SK-N-SH (cell line): ENCODE measurements around the gene ZFP90. TPM values are rescaled to one million over a fixed set of nuclear protein-coding genes. Genes with fewer than 3 reads are reported as not detected.

Source experiments
- CTCF ChIA-PET: fragments of 300-600, 350-600 bp; formaldehyde crosslinking; extraction: SDS; loops from one replicate; lab custom pipeline; 2021; lab: Yijun Ruan, JAX
- POLR2A ChIA-PET: fragments of 350-600 bp; sonication (Branson Sonifier 250); formaldehyde crosslinking; extraction: SDS; loops from one replicate; lab custom pipeline; 2020; ENCODE audit warnings: antibody characterized with exemption, inconsistent platforms; lab: Yijun Ruan, JAX
- DNase-seq: peaks from one replicate; pipeline ENCODE4 v3.0.0; 2012
- H2AFZ ChIP-seq: fragments of 200-600 bp; sonication (generic); 2 replicates; pipeline ENCODE4 v1.8.1; 2016; ENCODE audit warnings: antibody characterized with exemption, mild to moderate bottlenecking, low read depth
- H3F3A ChIP-seq: fragments of 200-600 bp; sonication (generic); replicated peaks from 2 replicates; pipeline ENCODE3; 2016; ENCODE audit warnings: antibody characterized with exemption, mild to moderate bottlenecking; ENCODE audit not compliant: insufficient read depth
- H3K27ac ChIP-seq, 2 experiments: fragments of 200-500 bp in 1 of 2; fragments of 200-600 bp in 1 of 2; sonication (Bioruptor generic) in 1 of 2; sonication (generic), shearing (Covaris generic) in 1 of 2; 2 replicates each; pipeline versions ENCODE4 v1.5.1 to v1.6.1; 2014 to 2016; ENCODE audit warnings: low read depth in 2 of 2, inconsistent platforms in 1 of 2, low read length in 1 of 2, mild to moderate bottlenecking in 1 of 2, mixed read lengths in 1 of 2
- H3K27me3 ChIP-seq: fragments of 200-600 bp; sonication (generic), shearing (Covaris generic); 2 replicates; pipeline ENCODE4 v1.6.1; 2016; ENCODE audit warnings: mixed run types; ENCODE audit not compliant: insufficient read depth
- H3K36me3 ChIP-seq, 2 experiments: fragments of 200-500 bp in 1 of 2; fragments of 200-600 bp in 1 of 2; sonication (Bioruptor generic) in 1 of 2; sonication (generic) in 1 of 2; replicated peaks in 1 of 2; 2 replicates each; pipeline versions ENCODE3 to v1.5.1; 2014 to 2016; ENCODE audit warnings: low read length in 1 of 2, mild to moderate bottlenecking in 1 of 2; ENCODE audit not compliant: insufficient read depth in 2 of 2, control insufficient read depth in 1 of 2
- H3K4me1 ChIP-seq, 2 experiments: fragments of 200-500 bp in 1 of 2; fragments of 200-600 bp in 1 of 2; sonication (Bioruptor generic) in 1 of 2; sonication (generic), shearing (Covaris generic) in 1 of 2; 2 replicates each; pipeline versions ENCODE4 v1.5.1 to v1.6.1; 2014 to 2016; ENCODE audit warnings: low read depth in 1 of 2, low read length in 1 of 2, mixed run types in 1 of 2; ENCODE audit not compliant: insufficient read depth in 2 of 2, control insufficient read depth in 1 of 2
- H3K4me2 ChIP-seq: fragments of 200-600 bp; sonication (generic), shearing (Covaris generic); 2 replicates; pipeline ENCODE4 v1.6.1; 2017; ENCODE audit warnings: mixed run types
- H3K4me3 ChIP-seq, 2 experiments: fragments of 200-500 bp in 1 of 2; fragments of 200-600 bp in 1 of 2; sonication (Bioruptor generic) in 1 of 2; sonication (generic), shearing (Covaris generic) in 1 of 2; 2 replicates each; pipeline versions ENCODE4 v1.5.1 to v1.8.1; 2014 to 2016; ENCODE audit warnings: low read depth in 2 of 2, inconsistent platforms in 1 of 2, low read length in 1 of 2, mild to moderate bottlenecking in 1 of 2, mixed read lengths in 1 of 2, moderate library complexity in 1 of 2
- H3K79me2 ChIP-seq: fragments of 200-600 bp; sonication (generic); 2 replicates; pipeline ENCODE4 v1.8.1; 2017; ENCODE audit warnings: mild to moderate bottlenecking; ENCODE audit not compliant: insufficient read depth
- H3K9ac ChIP-seq: fragments of 200-600 bp; sonication (generic); 2 replicates; pipeline ENCODE4 v1.6.1; 2017; ENCODE audit warnings: mixed run types
- H3K9me2 ChIP-seq: fragments of 200-600 bp; sonication (generic); 2 replicates; pipeline ENCODE4 v1.6.1; 2017; ENCODE audit warnings: mixed run types
- H3K9me3 ChIP-seq: fragments of 200-600 bp; sonication (generic); 2 replicates; pipeline ENCODE4 v1.6.1; 2017; ENCODE audit warnings: mixed run types, mild to moderate bottlenecking, moderate library complexity
- H4K20me1 ChIP-seq: fragments of 200-600 bp; sonication (generic); 2 replicates; pipeline ENCODE4 v1.6.1; 2017; ENCODE audit warnings: mild to moderate bottlenecking, mixed run types; ENCODE audit not compliant: insufficient read depth
- EP300 ChIP-seq, 2 experiments: IDR thresholded peaks; 2 replicates each; pipeline versions ENCODE4 v1.4.0 to v1.6.1; 2012; ENCODE audit warnings: borderline replicate concordance in 1 of 2, low read depth in 1 of 2, low read length in 1 of 2
- EZH2phosphoT487 ChIP-seq: fragments of 200-600 bp; sonication (generic); IDR thresholded peaks from 2 replicates; pipeline ENCODE4 v1.6.1; 2017; ENCODE audit warnings: low read depth, mixed run types, mild to moderate bottlenecking, antibody characterized with exemption, moderate library complexity, borderline replicate concordance
- FOSL2 ChIP-seq: IDR thresholded peaks from 2 replicates; pipeline ENCODE4 v1.4.0; 2012; ENCODE audit warnings: low read depth, mild to moderate bottlenecking, moderate library complexity, borderline replicate concordance
- FOXM1 ChIP-seq: IDR thresholded peaks from 2 replicates; pipeline ENCODE4 v1.4.0; 2012; ENCODE audit warnings: low read depth, mild to moderate bottlenecking
- GABPA ChIP-seq: IDR thresholded peaks from 2 replicates; pipeline ENCODE4 v1.4.0; 2012; ENCODE audit warnings: low read depth, mild to moderate bottlenecking
- JUND ChIP-seq: IDR thresholded peaks from 2 replicates; pipeline ENCODE4 v1.4.0; 2012
- MEF2A ChIP-seq: IDR thresholded peaks from 2 replicates; pipeline ENCODE4 v1.4.0; 2012; ENCODE audit warnings: low read depth, borderline replicate concordance
- MXI1 ChIP-seq: IDR thresholded peaks from 2 replicates; pipeline ENCODE4 v1.6.1; 2012; ENCODE audit warnings: mild to moderate bottlenecking, low read depth, low read length, improper control_type of control experiment
- NRF1 ChIP-seq: IDR thresholded peaks from 2 replicates; pipeline ENCODE4 v1.6.1; 2012; ENCODE audit warnings: low read depth, mild to moderate bottlenecking, low read length
- POLR2AphosphoS5 ChIP-seq: IDR thresholded peaks from 2 replicates; pipeline ENCODE4 v1.6.1; 2012; ENCODE audit warnings: low read depth, low read length
- RAD21 ChIP-seq: IDR thresholded peaks from 2 replicates; pipeline ENCODE4 v1.6.1; 2012; ENCODE audit warnings: mild to moderate bottlenecking, low read length
- RFX5 ChIP-seq: IDR thresholded peaks from 2 replicates; pipeline ENCODE4 v1.6.1; 2012; ENCODE audit warnings: mild to moderate bottlenecking, improper control_type of control experiment, low read length
- RXRA ChIP-seq: IDR thresholded peaks from 2 replicates; pipeline ENCODE4 v1.4.0; 2012; ENCODE audit warnings: low read depth, mild to moderate bottlenecking, borderline replicate concordance
- SMC3 ChIP-seq: IDR thresholded peaks from 2 replicates; pipeline ENCODE4 v1.6.1; 2012; ENCODE audit warnings: low read depth, low read length, improper control_type of control experiment
- TAF1 ChIP-seq: IDR thresholded peaks from 2 replicates; pipeline ENCODE4 v1.6.1; 2012; ENCODE audit warnings: low read depth, mild to moderate bottlenecking, low read length, moderate library complexity, borderline replicate concordance
- YY1 ChIP-seq: IDR thresholded peaks from 2 replicates; pipeline ENCODE4 v1.4.0; 2012; ENCODE audit warnings: low read depth, mild to moderate bottlenecking
- WGBS: methylation state at CpG from one replicate; pipeline ENCODE4 v1.1.6; 2017; ENCODE audit warnings: low lambda C conversion rate; 5-methylcytosine and 5-hydroxymethylcytosine counted together
- polyA plus RNA-seq, 3 experiments: library from polyadenylated mRNA; depleted of rRNA; stranded (reverse); fragments of >200 nt; gene quantifications; 2 replicates each; pipeline ENCODE4 v1.2.3, GENCODE V29; 2012
- TF ChIP-seq, protein P1 (sequence below): IDR thresholded peaks from 2 replicates; pipeline ENCODE4 v1.4.0; 2012; ENCODE audit warnings: low read depth, borderline replicate concordance
- TF ChIP-seq, protein P2 (sequence below): fragments of 150-350 bp; IDR thresholded peaks from 2 replicates; pipeline ENCODE4 v1.6.1; 2016; ENCODE audit warnings: mild to moderate bottlenecking, low read depth, low read length
- TF ChIP-seq, protein P3 (sequence below): fragments of 200-600 bp; sonication (generic); IDR thresholded peaks from 2 replicates; pipeline ENCODE4 v1.6.1; 2017; ENCODE audit warnings: antibody characterized with exemption, mild to moderate bottlenecking, moderate library complexity

ZFP90 gene
- polyA plus RNA-seq, 1 of the 3 experiments (the other 2 are of a cell fraction) = 9.9 TPM

DNA sequence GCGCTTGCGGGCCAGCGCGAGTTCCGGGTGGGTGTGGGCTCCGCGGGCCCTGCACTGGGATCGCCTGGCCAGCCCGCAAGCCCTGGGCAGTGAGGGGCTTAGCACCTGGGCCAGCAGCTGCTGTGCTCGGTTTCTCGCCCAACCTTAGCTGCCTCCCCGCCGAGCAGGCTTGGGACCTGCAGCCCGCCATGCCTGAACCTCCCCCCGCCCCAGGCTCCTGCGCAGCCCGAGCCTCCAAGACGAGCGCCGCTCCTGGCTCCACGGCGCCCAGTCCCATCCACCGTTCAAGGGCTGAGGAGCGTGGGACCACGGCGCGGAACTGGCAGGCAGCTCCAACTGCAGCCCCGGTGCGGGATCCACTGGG, 12.3 kb upstream of the ZFP90 start:
- ChIA-PET CTCF (interaction anchor here (1.0 to 5.2 kb wide), 8 partner anchors 9 to 319 kb away, joined by 3 to 51 read pairs (median 24); partner anchors contain the start of genes TANGO6 and ZFP90), POLR2A (no interaction called here)
- no peak for DNase-seq
- Histone ChIP-seq H3K79me2 (no peaks in the 10 kb centered on the region), H3K9ac (no peak overlapping the region), H3K27me3 (no peaks in the 10 kb centered on the region), H3K4me2 (no peak overlapping the region), H3K9me2 (no peaks in the 10 kb centered on the region), H2AFZ (no peak overlapping the region), H3K9me3 (no peaks in the 10 kb centered on the region), H3K36me3 (no peaks in the 10 kb centered on the region), H4K20me1 (no peaks in the 10 kb centered on the region), H3K4me3 (no peak overlapping the region), H3F3A (no peaks in the 10 kb centered on the region), H3K4me1 (peaks cover 10 to 14% of the 10 kb centered on the region in 2 experiments; a peak in 2 of 4 replicates), H3K27ac (no peak overlapping the region)
- WGBS = 77% methylated on average over 2 of the region's 29 CpGs
- TF ChIP-seq TAF1 = no peak
- TF ChIP-seq, protein P1, sequence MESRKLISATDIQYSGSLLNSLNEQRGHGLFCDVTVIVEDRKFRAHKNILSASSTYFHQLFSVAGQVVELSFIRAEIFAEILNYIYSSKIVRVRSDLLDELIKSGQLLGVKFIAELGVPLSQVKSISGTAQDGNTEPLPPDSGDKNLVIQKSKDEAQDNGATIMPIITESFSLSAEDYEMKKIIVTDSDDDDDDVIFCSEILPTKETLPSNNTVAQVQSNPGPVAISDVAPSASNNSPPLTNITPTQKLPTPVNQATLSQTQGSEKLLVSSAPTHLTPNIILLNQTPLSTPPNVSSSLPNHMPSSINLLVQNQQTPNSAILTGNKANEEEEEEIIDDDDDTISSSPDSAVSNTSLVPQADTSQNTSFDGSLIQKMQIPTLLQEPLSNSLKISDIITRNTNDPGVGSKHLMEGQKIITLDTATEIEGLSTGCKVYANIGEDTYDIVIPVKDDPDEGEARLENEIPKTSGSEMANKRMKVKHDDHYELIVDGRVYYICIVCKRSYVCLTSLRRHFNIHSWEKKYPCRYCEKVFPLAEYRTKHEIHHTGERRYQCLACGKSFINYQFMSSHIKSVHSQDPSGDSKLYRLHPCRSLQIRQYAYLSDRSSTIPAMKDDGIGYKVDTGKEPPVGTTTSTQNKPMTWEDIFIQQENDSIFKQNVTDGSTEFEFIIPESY = no peak
- no peak for TF ChIP-seq RAD21

DNA sequence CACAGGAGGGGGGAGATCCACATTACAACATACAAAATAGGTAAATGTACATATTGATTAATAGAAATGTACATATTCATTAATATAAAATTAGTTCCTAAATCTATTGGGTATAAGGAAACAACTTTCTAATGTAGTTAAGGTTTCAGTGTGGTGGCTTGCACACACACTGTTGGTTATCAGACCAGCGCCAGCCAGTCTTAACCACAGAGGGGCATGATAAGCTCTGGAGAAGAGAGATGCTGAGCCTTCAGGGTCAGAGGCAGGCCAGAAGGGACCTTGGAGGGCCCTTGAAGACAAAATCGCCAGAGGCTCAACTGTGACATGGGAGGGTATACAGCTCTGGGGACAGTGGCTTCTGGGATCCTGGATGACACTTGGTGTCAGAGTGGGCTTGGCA, 10.9 kb upstream of the ZFP90 start:
- no peak overlapping the region for H3K9ac ChIP-seq
- no peaks in the 10 kb centered on the region for H4K20me1 ChIP-seq
- H3K4me3 ChIP-seq = no peak overlapping the region
- TF ChIP-seq MEF2A (no peak), EP300 (IDR thresholded peaks at IDR 0.05; ENCODE audit: borderline replicate concordance in 1 of 2, low read depth in 1 of 2, low read length in 1 of 2) (no peak), RFX5 (no peak), MXI1 (no peak), NRF1 (no peak), JUND (no peak), FOXM1 (no peak), GABPA (no peak), RXRA (no peak), FOSL2 (no peak), SMC3 (no peak), YY1 (no peak), EZH2phosphoT487 (no peak), RAD21 (no peak), POLR2AphosphoS5 (no peak)
- TF ChIP-seq, protein P2, sequence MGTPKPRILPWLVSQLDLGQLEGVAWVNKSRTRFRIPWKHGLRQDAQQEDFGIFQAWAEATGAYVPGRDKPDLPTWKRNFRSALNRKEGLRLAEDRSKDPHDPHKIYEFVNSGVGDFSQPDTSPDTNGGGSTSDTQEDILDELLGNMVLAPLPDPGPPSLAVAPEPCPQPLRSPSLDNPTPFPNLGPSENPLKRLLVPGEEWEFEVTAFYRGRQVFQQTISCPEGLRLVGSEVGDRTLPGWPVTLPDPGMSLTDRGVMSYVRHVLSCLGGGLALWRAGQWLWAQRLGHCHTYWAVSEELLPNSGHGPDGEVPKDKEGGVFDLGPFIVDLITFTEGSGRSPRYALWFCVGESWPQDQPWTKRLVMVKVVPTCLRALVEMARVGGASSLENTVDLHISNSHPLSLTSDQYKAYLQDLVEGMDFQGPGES = no peak
- TF ChIP-seq, protein P3, sequence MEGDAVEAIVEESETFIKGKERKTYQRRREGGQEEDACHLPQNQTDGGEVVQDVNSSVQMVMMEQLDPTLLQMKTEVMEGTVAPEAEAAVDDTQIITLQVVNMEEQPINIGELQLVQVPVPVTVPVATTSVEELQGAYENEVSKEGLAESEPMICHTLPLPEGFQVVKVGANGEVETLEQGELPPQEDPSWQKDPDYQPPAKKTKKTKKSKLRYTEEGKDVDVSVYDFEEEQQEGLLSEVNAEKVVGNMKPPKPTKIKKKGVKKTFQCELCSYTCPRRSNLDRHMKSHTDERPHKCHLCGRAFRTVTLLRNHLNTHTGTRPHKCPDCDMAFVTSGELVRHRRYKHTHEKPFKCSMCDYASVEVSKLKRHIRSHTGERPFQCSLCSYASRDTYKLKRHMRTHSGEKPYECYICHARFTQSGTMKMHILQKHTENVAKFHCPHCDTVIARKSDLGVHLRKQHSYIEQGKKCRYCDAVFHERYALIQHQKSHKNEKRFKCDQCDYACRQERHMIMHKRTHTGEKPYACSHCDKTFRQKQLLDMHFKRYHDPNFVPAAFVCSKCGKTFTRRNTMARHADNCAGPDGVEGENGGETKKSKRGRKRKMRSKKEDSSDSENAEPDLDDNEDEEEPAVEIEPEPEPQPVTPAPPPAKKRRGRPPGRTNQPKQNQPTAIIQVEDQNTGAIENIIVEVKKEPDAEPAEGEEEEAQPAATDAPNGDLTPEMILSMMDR = no peak
- TF ChIP-seq, protein P1 = no peak
- H3K4me2 ChIP-seq = no peak overlapping the region
- DNase-seq = no peak
- ChIA-PET CTCF (interaction anchor here (0.6 to 5.2 kb wide), 52 partner anchors 7 to 706 kb away, joined by 3 to 51 read pairs (median 4); partner anchors contain the start of genes CHTF8, HAS3, SMPD3 and TANGO6), POLR2A (no interaction called here)
- H3K4me1 ChIP-seq = peaks cover 10 to 14% of the 10 kb centered on the region in 2 experiments; a peak in 2 of 4 replicates
- no peaks in the 10 kb centered on the region for H3K9me2 ChIP-seq
- 29% methylated on average over 2 of the region's 2 CpGs for WGBS
- H3K9me3 ChIP-seq = no peaks in the 10 kb centered on the region
- no peaks in the 10 kb centered on the region for H3K27me3 ChIP-seq
- no peak overlapping the region for H3K27ac ChIP-seq
- H3F3A ChIP-seq = no peaks in the 10 kb centered on the region
- no peak overlapping the region for H2AFZ ChIP-seq
- no peaks in the 10 kb centered on the region for H3K36me3 ChIP-seq
- H3K79me2 ChIP-seq = no peaks in the 10 kb centered on the region
